HPDE6-E6E7 (cell line): ENCODE measurements around the gene NREP.
A peak's percentile ranks its signal among the peaks of the same experiment; 100 is the strongest.
"Not testable (repeated sequence)": the region's sequence is repeated elsewhere in the genome, so short reads cannot be mapped to it uniquely, and the experiment has no call there.

ENCODE experiments used
- DNase-seq: peaks from one replicate; pipeline ENCODE4 v3.0.0; 2011; ENCODE audit warnings: missing footprints; ENCODE audit errors: extremely low spot score

NREP gene

DNA sequence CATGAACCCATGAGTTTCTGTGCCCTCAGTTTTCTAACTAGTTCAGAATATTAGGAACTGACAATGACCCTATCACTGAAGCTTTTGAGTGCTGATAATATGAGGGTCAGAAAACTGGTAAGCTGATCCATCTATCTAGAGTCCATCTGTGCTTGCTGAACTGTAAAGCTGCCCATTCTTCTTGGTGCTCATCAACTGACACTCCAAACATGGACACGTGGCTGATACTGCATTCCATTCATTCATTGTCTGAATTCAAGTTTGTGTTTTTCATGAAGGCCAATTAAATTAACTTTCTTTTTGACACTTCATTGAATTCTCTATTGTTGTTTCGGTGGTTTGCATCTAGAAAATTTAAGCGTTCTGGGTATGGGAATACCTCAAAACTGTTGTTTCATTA is 17.6 kb downstream of the NREP start:
- DNase-seq, result no peak

DNA sequence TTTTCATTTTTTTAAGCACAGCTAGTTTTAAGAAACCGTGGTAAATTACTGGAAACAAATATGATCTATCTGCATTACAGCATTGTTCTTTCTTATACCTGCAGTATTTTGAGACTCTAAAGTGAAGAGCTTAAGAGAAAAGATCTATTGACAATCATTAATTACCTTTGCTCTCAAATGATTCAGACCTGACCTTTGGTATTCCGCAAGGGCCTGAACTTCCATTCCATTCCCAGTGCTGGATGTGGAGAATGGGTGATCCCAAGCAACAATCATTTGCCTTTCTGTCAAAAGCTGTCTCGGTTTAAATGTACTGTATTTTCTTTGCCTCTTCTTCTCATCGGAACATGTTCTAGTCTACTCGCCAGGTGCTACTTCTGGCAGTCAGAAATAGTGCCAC is 18.9 kb downstream of the NREP start:
- no peak for DNase-seq

DNA sequence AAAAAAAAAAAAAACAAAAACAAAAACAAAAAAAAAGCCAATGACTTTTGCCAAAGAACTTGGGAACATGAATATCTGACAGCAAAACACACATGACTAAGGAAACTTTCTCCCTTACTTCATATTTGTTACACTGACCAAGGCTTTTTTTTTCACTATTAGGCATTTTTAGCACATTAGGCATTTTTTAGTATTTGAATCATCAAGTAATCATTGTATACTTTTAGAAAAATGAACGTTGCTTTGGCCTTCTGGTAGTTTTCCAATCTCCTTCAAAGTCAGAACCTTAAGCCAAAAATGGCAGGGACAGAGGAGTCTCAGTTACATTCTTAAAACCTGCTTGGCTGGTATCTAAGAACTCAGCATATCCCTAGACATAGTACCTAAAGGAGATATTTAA is 19.3 kb downstream of the NREP start:
- DNase-seq, result no peak

DNA sequence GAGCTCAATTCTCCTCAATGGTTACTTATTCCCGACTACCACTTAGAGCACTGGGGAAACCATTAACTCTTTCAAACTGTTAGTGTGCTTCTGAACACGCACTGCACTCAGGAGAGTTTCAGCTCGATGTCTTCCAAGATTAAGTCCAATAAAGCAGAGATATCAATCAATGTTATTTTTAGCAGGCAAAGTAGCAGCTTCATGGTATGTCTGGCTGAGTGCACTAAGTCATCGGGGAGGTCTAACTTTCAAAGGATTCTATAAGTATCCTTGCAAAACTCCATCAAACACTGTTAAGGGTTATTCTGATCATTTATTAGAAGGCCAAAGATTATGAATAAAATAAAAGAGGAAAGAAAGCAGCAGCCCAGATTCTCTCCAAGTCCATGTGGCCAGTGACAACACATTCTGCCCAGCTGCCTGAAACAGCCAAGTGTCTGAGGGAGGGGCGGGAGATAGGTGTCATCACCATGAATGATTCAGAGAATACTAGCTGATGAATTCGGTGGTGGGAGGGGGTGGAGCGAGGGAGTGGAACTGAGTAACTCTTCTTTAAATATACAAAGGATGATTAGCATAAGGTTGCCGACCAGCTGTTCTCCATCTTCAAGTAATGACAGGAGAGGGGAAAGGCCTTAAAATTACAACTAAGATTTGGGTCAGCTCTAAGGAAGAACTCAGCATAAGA is 21.3 kb downstream of the NREP start:
- DNase-seq, result peak; percentile 54

DNA sequence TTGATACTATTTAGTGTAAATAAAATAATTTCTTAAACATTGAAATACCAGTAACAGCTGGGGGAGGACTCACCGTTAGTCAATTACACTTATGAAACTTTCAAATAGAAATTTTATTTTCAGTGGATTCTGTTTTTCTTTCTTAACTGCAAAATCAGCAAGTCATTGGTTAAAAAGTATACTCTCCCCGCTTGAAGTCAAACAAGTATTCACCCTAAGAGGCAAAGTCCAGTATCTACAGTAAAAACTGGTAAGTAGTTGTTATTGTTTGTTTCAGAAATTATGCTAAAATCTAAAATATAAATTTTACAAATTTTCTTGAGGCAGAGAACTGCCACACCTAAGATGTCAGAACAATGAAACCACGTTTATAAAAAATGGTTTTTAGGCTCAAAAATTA is 22.4 kb downstream of the NREP start:
- no peak for DNase-seq

DNA sequence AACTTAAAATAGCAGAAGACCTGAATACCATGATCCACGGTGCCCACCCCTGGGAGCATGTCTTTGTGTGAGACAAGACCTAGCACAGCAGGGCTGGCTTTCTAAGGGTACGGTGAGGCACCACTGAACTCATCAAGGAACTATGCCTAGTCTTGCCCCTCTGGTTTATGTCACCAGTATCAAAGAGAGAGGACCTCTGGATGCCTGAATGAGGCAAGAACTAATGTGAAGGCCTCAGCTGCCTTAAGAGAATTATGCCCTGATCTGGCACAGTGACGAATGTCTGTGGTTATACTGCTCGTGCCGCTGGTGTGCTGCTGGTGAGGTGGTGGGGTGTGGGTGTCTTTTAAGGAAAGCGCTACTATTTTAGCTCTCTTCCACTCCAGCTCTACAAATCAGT is 23.0 kb downstream of the NREP start:
- DNase-seq, result no peak

DNA sequence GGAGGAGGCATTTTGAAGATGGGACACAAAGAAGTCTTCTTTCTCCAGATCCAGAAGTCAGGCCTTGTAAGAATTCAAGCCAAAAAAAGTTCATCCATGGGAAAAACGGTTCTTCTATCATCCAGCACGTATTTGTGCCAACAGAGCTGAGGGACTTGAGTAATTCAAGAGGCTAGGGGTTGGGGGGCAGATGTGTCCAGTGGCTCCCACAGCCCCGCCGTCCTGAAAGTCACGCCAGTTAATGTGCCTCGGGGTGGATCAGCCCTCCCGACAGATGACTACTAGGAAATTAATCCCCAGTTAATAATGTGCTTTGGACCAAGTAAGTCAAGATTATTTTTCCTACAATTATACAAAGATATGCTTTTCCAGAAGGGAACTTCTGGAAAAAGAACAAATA is 23.4 kb downstream of the NREP start:
- no peak for DNase-seq

DNA sequence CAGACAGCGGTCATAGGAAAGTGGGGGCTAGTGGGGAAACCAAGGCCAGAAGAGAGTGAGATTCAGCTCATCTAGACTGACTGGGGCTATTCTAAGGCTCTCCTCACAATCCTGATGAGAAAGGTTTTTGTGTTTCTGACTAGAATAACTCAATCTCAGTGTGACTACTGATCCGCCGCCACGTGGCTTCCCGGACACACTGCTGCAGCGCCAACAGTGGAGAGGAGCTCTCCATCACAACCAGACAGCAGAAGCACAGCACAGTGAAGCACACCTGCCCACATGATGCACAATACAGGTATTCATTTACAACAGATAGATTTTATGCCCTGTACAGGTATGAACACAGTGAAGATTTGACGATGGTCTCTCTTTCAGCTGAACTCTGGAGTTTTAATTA is 25.4 kb downstream of the NREP start:
- DNase-seq, result no peak

DNA sequence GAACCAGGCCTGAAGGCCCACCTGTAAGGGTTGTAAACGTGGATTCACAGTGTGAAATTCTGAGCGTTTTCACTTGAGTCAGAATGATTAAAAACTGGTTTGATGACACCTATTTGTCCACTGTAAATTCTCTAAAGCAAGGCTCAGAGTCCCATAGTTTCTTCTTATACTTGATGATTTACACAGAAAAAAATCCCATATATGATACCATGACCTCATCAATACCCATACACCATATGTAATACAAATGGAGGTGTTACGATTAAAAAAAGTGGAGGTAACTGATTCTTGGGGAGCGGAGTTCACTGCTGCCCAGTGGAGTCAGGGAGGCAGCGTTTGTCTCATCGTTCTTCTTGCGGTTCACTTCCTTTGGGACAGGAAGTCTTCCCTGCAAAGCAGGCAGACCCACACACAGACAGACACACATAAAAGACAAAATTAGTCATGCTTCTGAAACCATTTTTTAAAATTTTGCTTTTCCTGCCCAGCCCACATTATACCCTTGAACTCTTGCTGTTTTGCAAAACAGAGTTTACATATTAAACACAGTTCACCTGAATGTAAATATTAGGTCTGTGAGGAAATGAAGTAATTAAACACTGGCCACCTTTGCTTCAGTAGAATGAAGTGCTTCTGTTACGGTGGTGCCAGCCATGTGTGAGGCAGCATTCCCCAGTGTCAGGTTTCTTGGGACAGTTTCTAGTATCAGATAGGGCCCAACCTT is 26.2 kb downstream of the NREP start:
- DNase-seq, result no peak

DNA sequence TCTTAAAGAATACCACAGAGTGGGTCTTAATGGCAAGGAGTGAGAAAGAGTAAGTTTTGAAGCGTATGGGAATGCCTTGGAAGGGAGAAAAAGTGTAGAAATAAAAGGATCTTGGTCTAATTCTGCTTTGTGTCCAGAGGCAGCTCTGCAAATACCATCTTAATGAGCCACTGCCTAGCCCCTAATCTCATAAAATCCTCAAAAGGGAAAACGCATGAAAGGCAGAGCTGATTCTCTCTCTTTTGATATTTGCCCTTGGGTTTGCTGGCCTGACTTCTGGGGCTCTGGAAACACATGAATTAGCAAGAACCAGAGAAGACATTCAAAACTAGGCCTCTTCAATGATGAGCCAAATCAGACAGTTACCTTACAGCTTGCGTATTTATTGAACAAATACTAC is 28.1 kb downstream of the NREP start:
- DNase-seq, result no peak

DNA sequence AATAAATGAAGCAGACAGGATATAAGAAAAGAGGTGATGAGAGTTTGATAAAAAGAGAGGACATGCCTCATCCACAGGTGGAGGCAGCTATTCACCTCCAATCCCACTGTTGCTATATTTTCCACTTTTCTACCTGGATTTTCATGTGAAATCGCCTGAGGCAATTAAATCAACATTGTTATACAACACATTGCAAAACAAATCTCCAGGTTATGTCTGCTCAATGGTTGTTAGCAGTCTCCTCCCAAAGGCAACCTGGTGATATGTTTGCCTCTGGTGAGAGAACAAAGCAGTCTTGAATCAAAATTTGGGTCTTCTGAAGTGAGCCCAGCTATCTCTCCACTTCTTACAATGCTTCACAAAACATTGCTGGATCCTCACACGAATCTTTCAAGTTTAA is 30.0 kb downstream of the NREP start:
- DNase-seq, result no peak

DNA sequence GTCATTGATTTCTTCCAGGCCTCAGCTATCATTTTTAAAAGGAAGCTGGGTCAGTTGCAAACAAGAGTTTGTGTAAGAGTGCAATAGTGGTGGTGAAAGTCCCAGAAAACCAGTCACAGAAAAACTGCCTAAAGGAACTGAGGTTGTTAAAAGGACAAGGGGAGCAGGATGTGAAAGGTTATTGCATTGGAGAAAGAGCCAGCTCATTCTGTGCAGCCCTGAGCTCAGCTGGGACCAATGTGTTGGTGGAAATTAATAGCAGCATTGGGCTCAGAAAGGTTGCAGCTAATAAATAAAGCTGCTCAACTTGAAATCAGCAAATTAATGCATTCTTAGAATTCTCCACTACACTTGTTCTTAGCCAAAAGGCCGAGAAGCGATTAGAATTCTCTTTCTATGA is 34.9 kb downstream of the NREP start:
- DNase-seq, result no peak

DNA sequence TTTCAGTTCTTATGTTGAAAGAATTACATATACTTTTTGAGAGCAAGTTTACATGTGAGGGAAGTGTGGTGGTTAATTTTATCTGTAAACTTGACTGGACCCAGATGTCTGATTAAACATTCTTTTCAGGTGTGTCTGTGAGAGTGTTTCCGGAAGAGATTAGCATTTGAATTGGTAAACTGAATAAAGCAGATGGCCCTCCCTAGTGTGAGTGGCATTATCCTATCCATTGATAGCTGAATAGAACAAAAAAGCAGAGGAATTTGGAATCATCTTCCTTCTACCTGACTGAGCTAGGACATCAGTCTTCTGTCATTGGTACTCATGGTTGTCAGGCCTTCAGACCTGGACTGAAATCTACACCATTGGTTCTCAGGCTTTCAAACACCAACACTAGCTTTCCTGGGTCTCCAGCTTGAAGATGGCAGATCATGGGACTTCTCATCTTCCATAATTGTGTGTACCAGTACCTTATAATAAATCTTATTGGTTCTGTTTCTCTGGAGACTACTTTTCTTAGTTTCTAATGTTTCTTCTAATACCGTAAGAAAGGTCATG is 36.6 kb downstream of the NREP start:
- DNase-seq, result no peak

DNA sequence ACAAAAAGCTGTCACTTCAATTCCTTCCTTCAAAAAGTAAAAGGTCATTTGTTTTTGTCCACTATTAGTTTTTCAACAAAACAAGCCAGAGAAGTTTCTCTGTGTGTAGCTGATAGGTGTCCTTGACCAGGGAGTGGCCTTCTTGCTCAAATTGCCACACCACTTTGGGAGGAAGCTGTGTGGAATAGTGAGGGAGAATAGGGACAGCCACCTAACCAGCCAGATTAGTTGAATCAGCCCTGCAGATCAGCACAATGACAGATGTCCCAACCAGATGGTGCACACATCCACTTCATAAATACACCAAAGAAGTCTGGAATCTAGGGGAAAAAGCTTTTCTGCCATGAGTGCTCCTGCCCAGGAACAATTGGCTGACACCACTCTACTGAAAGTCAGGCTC is 37.2 kb downstream of the NREP start:
- no peak for DNase-seq

DNA sequence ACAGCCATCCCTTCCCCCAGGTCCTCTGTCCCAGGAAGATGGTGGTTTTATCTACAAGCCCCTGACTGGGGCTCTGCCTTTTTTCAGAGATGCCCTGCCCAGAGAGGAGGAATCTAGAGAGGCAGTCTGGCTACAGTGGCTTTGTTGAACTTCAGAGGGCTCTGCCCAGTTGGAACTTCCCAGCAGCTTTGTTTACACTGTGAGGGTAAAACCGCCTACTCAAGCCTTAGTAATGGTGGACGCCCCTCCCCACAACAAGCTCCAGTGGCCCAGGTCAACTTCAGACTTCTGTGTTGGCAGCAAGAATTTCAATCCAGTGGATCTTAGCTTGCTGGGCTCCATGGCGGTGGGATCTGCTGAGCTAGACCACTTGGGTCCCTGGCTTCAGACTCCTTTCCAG is 40.2 kb downstream of the NREP start:
- DNase-seq, result not testable (repeated sequence)

DNA sequence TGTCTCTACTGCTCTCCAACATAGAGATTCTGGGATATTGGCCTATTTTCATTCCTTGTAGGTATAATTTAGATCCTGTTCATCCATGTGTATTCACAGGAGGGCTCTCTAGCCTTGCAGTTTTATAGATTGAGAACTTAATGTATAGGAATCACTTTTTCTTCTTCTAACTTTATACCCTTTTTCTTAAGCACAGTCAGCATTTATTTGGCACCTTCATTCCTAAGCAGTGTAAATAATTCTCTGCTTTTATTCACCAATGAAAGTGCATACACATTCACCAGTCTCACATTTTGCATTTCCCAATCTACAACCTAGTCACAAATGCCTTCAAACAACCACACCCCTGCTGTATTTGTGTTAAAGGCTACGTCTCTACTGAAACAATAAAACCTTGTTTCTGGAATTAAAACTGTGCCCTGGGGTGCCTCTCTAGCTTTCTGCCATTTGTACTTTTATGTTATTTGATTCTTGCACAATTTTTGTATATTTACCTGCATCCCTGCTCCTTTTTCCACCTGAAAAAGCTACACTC is 49.3 kb downstream of the NREP start:
- DNase-seq, result no peak

DNA sequence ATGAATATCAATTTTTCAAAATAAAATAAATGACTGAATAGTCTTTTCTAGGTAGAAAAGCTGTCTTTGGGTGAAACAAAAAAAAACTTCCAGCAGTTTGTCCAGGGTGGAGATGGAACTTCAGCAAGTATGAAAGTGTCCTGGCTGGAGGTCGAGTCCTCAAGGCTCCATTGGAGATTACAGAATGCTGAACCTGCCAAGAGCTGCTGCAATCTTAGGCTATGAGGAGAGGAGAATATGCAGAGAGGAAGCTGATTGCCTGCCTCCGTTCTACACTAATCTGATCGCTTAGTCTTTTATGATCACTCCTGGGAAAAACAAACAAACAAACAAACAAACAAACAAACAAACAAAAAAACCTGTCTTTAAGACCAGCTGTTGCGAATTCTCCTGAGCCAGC is 50.6 kb downstream of the NREP start:
- no peak for DNase-seq

DNA sequence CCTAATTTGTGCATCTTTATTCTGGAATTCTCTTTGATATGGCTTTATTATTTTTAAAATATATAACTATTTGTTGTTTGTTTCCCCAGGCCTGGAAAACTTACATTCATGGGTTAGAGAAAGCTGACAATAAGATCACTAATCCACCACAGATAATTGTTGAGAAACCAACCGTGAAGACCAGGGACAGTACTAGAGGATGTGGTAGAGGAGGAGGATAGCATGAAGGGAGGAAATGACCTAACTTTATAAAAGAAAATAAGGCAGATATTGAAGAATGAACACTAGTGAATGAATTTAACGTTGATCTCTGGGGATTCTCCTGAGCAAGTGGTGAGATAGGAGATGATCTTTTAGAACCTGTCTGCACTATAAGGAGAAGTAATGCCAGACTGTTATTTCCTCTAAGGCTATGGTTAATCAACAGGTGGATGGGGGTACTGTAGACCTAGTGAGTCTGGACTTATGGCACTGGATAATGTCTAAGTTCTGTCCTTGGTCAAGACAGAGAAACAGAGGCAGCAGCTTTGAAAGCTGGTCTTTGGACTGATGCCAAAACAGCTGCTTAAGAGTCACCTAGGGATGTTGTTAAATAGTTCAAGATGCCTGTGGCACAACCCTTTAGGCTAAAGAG is 52.4 kb downstream of the NREP start:
- DNase-seq, result no peak

DNA sequence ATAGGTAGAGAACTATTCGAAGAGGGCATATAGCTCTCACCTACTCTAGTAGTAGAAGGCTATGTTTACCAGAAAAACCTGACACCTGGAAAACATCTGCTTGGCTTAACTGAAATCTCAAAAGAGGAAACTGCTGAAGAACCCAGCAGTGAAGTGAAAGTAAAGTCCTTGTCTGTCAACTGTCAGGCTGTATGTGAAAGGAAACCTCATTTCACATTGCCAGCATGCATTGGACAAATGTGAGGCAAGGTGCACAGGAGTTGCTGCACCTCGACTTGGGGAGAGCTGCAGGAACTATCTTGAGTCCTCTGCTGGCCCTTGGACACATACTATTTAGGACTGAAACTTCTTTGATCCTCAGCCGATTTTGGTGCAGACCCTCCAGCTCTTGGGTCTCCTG is 53.3 kb downstream of the NREP start:
- no peak for DNase-seq

DNA sequence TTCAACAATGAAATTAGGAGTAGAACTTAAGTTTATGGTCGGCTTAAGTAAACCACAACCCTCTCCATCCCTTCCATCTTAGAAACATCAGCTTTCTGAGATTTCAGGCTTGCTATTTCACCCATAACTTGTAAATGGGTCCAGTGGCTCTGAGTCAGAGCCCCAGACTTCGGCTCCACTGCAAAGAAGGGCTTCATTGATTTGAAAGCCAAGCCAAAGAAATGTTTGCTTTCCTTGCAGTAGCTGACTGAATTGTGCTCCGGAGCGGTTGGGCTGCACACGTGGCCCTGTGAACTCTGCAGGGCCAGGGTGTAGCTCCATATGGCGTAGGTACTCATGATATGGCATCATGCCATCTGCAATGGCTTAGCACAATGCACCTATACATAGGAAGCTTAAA is 57.0 kb downstream of the NREP start:
- no peak for DNase-seq

DNA sequence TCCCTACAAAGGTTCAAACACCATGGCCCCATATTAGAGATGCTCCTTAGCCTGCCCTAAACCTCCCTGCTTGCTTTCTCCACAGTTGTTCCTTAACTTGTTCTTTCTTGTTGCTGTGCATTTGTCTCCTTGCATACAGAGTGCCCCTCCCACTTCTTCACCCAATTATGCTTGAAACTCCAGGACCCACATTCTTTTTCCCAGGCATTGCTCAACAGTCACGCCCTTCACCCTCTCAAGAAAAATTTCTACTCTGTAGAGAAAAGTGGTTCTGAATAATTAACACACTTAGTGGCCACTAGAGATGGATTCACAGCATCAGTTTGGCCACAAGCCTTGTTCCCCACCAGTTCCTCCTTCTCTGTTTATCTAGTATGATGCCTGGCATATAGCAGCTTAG is 57.7 kb downstream of the NREP start:
- DNase-seq, result no peak

DNA sequence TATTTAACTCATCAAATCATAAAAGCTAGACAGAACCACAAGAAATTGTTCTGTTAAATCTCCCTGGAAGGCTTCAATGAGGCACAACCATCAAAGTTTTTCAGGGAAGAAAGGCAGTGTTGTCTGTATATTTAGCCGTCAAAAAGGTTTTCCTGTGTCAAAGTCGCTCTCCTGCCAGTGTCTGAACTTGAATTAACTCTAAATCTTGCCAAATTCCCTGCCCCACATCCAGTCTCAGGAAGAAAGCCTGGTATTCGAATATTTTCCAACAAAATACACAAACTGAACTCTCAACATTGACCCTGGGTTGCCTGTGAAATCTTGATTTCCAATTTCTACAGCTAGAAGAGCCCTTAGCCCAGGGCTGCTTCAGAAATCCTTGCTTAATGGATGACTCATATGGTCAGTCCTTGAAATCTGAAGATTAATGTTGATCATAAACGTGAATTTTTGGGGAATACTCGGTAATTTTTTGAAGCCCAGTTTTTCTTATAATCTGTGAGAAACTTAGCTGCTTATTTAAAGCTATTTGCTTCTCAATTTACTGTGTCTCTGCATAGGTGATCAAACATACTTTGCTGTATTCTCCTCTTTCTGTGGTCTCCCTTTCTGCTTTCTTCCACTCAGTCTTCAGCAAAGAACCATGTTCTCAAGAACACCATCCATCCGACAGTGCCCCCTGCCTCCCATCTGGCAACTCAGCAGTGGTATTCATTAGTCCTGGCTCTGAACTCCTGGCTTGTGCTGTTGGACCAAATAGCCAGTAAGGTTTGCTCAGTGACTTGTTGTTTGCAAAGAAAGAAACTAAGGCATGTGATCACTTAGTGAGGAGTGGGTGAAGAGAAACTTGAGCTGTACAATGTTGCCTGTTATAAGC is 58.9 kb downstream of the NREP start:
- DNase-seq, result no peak
